Measurements from ENCODE around the gene LAMA2. TPM values are rescaled to one million over a fixed set of nuclear protein-coding genes. Genes with fewer than 3 reads are reported as not detected.
A peak's percentile ranks its signal among the peaks of the same experiment; 100 is the strongest.

Gene LAMA2
- total and polyA plus RNA-seq, 2 experiments from 2014 or later = 0.91 to 6.4 TPM

DNA sequence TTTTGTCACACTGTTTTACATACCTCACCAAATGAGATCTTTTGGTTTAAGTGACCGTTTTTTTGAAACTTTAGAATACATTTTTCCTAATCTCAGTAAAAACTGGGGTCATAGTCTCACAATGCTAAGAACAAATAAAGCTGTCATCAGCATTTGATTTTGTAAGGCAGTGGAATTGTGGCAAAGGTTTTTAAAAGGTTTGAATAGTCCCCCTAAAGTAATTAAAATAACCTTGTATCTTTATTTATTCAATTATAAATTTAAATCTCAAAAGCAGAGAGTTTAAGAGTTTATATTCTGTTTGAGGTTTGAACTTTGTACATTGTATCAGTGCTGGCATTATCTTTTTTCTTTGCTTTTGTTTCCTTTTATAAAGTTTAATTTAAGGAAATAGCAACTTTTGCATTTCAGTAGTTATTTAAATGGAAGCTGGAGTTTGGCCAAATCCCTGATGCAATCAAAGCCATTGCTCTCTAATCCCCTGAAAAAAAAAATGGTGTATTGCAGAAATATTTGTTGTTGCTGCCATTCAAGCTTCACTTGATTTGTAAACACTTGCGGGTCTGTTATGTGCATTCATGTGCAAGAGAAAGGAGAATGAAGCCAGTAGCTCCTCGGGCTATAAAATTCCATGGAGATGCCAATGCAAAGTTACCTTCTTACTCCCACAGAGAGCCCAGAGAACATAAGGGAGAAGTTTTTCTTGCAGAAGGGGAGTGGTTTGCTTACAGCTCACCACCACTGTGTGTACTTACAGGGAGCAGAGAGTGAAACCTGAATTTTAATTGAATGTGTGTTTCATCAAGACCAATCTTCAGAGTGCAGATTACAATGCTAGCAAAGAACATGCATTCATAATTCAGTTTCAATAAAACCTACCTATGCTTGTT lies 435.2 kb downstream of the LAMA2 start:
- ATAC-seq = peak; percentile 99
- H3K9me3 Mint-ChIP-seq = peaks cover 11% of the 10 kb centered on the region; the same call in 2 of the 3 replicates
- Histone ChIP-seq H3K4me2 (peak overlapping the region; percentile 6), H3K4me1 (ENCODE audit: insufficient read depth) (peaks cover 28% of the 10 kb centered on the region), H3K27me3 (ENCODE audit: insufficient read depth) (no peaks in the 10 kb centered on the region), H3K79me2 (replicated peaks; ENCODE audit: insufficient read depth) (no peaks in the 10 kb centered on the region), H4K20me1 (replicated peaks; ENCODE audit: insufficient read depth) (no peaks in the 10 kb centered on the region), H3F3A (replicated peaks; ENCODE audit: low read depth) (no peaks in the 10 kb centered on the region), H3K27ac (ENCODE audit: low read depth) (peak overlapping the region; percentile 91), H2AFZ (no peak overlapping the region), H3K4me3 (no peak overlapping the region), H3K9me2 (ENCODE audit: insufficient read depth) (no peaks in the 10 kb centered on the region), H3K36me3 (ENCODE audit: insufficient read depth) (no peaks in the 10 kb centered on the region)
- peaks cover 14% of the 10 kb centered on the region; the same call in 2 of the 3 replicates for H3K36me3 Mint-ChIP-seq (ENCODE audit: low read depth)
- peak overlapping the region; percentile 54 for H3K4me3 Mint-ChIP-seq
- TF ChIP-seq, protein P1, sequence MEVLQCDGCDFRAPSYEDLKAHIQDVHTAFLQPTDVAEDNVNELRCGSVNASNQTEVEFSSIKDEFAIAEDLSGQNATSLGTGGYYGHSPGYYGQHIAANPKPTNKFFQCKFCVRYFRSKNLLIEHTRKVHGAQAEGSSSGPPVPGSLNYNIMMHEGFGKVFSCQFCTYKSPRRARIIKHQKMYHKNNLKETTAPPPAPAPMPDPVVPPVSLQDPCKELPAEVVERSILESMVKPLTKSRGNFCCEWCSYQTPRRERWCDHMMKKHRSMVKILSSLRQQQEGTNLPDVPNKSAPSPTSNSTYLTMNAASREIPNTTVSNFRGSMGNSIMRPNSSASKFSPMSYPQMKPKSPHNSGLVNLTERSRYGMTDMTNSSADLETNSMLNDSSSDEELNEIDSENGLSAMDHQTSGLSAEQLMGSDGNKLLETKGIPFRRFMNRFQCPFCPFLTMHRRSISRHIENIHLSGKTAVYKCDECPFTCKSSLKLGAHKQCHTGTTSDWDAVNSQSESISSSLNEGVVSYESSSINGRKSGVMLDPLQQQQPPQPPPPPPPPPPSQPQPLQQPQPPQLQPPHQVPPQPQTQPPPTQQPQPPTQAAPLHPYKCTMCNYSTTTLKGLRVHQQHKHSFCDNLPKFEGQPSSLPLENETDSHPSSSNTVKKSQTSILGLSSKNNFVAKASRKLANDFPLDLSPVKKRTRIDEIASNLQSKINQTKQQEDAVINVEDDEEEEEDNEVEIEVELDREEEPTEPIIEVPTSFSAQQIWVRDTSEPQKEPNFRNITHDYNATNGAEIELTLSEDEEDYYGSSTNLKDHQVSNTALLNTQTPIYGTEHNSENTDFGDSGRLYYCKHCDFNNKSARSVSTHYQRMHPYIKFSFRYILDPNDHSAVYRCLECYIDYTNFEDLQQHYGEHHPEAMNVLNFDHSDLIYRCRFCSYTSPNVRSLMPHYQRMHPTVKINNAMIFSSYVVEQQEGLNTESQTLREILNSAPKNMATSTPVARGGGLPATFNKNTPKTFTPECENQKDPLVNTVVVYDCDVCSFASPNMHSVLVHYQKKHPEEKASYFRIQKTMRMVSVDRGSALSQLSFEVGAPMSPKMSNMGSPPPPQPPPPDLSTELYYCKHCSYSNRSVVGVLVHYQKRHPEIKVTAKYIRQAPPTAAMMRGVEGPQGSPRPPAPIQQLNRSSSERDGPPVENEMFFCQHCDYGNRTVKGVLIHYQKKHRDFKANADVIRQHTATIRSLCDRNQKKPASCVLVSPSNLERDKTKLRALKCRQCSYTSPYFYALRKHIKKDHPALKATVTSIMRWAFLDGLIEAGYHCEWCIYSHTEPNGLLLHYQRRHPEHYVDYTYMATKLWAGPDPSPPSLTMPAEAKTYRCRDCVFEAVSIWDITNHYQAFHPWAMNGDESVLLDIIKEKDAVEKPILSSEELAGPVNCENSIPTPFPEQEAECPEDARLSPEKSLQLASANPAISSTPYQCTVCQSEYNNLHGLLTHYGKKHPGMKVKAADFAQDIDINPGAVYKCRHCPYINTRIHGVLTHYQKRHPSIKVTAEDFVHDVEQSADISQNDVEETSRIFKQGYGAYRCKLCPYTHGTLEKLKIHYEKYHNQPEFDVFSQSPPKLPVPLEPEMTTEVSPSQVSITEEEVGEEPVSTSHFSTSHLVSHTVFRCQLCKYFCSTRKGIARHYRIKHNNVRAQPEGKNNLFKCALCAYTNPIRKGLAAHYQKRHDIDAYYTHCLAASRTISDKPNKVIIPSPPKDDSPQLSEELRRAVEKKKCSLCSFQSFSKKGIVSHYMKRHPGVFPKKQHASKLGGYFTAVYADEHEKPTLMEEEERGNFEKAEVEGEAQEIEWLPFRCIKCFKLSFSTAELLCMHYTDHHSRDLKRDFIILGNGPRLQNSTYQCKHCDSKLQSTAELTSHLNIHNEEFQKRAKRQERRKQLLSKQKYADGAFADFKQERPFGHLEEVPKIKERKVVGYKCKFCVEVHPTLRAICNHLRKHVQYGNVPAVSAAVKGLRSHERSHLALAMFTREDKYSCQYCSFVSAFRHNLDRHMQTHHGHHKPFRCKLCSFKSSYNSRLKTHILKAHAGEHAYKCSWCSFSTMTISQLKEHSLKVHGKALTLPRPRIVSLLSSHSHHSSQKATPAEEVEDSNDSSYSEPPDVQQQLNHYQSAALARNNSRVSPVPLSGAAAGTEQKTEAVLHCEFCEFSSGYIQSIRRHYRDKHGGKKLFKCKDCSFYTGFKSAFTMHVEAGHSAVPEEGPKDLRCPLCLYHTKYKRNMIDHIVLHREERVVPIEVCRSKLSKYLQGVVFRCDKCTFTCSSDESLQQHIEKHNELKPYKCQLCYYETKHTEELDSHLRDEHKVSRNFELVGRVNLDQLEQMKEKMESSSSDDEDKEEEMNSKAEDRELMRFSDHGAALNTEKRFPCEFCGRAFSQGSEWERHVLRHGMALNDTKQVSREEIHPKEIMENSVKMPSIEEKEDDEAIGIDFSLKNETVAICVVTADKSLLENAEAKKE (CRISPR knock-in tag; IDR thresholded peaks at IDR 0.05) = peak; percentile 94
- TF ChIP-seq CREB1 (CRISPR knock-in tag; IDR thresholded peaks at IDR 0.05; ENCODE audit: low read depth) = 0 out of 2 replicates have a peak, but pooled peaks have one; percentile 4
- no peak for TF ChIP-seq JUNB (IDR thresholded peaks at IDR 0.05; ENCODE audit: unreplicated experiment)
- TF ChIP-seq, protein P2, sequence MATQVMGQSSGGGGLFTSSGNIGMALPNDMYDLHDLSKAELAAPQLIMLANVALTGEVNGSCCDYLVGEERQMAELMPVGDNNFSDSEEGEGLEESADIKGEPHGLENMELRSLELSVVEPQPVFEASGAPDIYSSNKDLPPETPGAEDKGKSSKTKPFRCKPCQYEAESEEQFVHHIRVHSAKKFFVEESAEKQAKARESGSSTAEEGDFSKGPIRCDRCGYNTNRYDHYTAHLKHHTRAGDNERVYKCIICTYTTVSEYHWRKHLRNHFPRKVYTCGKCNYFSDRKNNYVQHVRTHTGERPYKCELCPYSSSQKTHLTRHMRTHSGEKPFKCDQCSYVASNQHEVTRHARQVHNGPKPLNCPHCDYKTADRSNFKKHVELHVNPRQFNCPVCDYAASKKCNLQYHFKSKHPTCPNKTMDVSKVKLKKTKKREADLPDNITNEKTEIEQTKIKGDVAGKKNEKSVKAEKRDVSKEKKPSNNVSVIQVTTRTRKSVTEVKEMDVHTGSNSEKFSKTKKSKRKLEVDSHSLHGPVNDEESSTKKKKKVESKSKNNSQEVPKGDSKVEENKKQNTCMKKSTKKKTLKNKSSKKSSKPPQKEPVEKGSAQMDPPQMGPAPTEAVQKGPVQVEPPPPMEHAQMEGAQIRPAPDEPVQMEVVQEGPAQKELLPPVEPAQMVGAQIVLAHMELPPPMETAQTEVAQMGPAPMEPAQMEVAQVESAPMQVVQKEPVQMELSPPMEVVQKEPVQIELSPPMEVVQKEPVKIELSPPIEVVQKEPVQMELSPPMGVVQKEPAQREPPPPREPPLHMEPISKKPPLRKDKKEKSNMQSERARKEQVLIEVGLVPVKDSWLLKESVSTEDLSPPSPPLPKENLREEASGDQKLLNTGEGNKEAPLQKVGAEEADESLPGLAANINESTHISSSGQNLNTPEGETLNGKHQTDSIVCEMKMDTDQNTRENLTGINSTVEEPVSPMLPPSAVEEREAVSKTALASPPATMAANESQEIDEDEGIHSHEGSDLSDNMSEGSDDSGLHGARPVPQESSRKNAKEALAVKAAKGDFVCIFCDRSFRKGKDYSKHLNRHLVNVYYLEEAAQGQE (IDR thresholded peaks at IDR 0.05; ENCODE audit: unreplicated experiment) = no peak
- peak; percentile 90; the same call in 1 of the 2 replicates for TF ChIP-seq NANOG (IDR thresholded peaks at IDR 0.05; ENCODE audit: borderline replicate concordance)
- TF ChIP-seq EZH2 (IDR thresholded peaks at IDR 0.05; ENCODE audit: low read depth, unreplicated experiment) = no peak
- no peaks in the 10 kb centered on the region for H3K27me3 Mint-ChIP-seq (ENCODE audit: insufficient read depth, low read depth, poor library complexity)
- H3K4me1 Mint-ChIP-seq = peaks cover 33% of the 10 kb centered on the region
- peak overlapping the region; percentile 94 for H3K27ac Mint-ChIP-seq
- DNase-seq (ENCODE audit: low spot score) = peak; percentile 90
